HCT116 (cell line): ENCODE data around the gene ASRGL1. TPM values are rescaled to one million over a fixed set of nuclear protein-coding genes. Genes with fewer than 3 reads are reported as not detected.

ENCODE experiments used
- ATAC-seq: fragments of 200-7000 bp; cut with Tn5 transposase; 2 replicates; pipeline ENCODE4 v1.9.1; 2020; ENCODE audit warnings: mild to moderate bottlenecking, moderate library complexity
- BruUV-seq: library from RNA; stranded (reverse); fragments of 400-500 nt; replicated peaks from 2 replicates; lab custom pipeline; 2021; lab: Mats Ljungman, UMichigan
- CTCF ChIA-PET: fragments of 300-600 bp; sonication (Branson Sonifier 250); formaldehyde crosslinking; loops from one replicate; lab custom pipeline; 2021; ENCODE audit warnings: antibody characterized with exemption; lab: Charles Lee
- POLR2A ChIA-PET: fragments of 300-600, 350-600 bp; sonication (Branson Sonifier 250); formaldehyde crosslinking; loops from one replicate; lab custom pipeline; 2021; ENCODE audit warnings: antibody characterized with exemption; lab: Charles Lee
- RAD21 ChIA-PET, 2 experiments: fragments of 300-600 bp; sonication (Branson Sonifier 250); formaldehyde crosslinking; loops; one replicate each; lab custom pipeline; 2023; ENCODE audit warnings: low total read pairs in 2 of 2; ENCODE audit not compliant: uncharacterized antibody in 2 of 2, unreplicated experiment in 2 of 2, low non-redundant PET in 1 of 2; lab: Charles Lee
- DNase-seq: peaks from one replicate; pipeline ENCODE4 v3.0.0-alpha.2; 2010; ENCODE audit warnings: low read depth, low spot score
- H2AFZ ChIP-seq: fragments of 200-600 bp; shearing (Covaris generic), sonication (generic); 2 replicates; pipeline ENCODE4 v1.6.1; 2017; ENCODE audit warnings: low read depth, mixed run types, mixed read lengths, antibody characterized with exemption, low read length; ENCODE audit not compliant: poor library complexity, severe bottlenecking
- H3K27ac ChIP-seq: 2 replicates; pipeline ENCODE4 v1.5.1; 2012; ENCODE audit warnings: low read depth, low read length
- H3K27me3 ChIP-seq: fragments of 200-600 bp; sonication (generic); 2 replicates; pipeline ENCODE4 v1.6.1; 2016; ENCODE audit warnings: mixed run types, low read length, mixed read lengths; ENCODE audit not compliant: insufficient read depth
- H3K36me3 ChIP-seq, 2 experiments: fragments of 200-500 bp in 1 of 2; fragments of 200-600 bp in 1 of 2; sonication (Bioruptor generic) in 1 of 2; sonication (generic) in 1 of 2; 2 replicates each; pipeline versions ENCODE4 v1.5.1 to v1.6.1; 2014 to 2016; ENCODE audit warnings: low read length in 2 of 2, inconsistent platforms in 1 of 2, mixed read lengths in 1 of 2, mixed run types in 1 of 2; ENCODE audit not compliant: insufficient read depth in 2 of 2, control insufficient read depth in 1 of 2
- H3K4me1 ChIP-seq, 2 experiments: fragments of 200-600 bp in 1 of 2; sonication (generic) in 1 of 2; 2 replicates each; pipeline versions ENCODE4 v1.5.1 to v1.6.1; 2012 to 2017; ENCODE audit warnings: low read length in 2 of 2, inconsistent platforms in 1 of 2, mild to moderate bottlenecking in 1 of 2, mixed read lengths in 1 of 2, mixed run types in 1 of 2, moderate library complexity in 1 of 2; ENCODE audit not compliant: insufficient read depth in 2 of 2, control insufficient read depth in 1 of 2
- H3K4me2 ChIP-seq: fragments of 200-600 bp; sonication (generic); 2 replicates; pipeline ENCODE4 v1.6.1; 2017; ENCODE audit warnings: mixed run types, low read length, mixed read lengths
- H3K4me3 ChIP-seq, 2 experiments: fragments of 200-600 bp in 1 of 2; sonication (generic) in 1 of 2; replicated peaks in 1 of 2; 2 replicates each; pipeline ENCODE4 v1.5.1; 2011 to 2016; ENCODE audit warnings: low read length in 2 of 2, control low read depth in 1 of 2, low read depth in 1 of 2, mild to moderate bottlenecking in 1 of 2, mixed read lengths in 1 of 2, mixed run types in 1 of 2
- H3K79me2 ChIP-seq: fragments of 200-600 bp; sonication (generic); 2 replicates; pipeline ENCODE4 v1.6.1; 2017; ENCODE audit warnings: mild to moderate bottlenecking, mixed run types, low read length, moderate library complexity, mixed read lengths; ENCODE audit not compliant: insufficient read depth
- H3K9ac ChIP-seq: fragments of 200-600 bp; sonication (generic); 2 replicates; pipeline ENCODE4 v1.6.1; 2016; ENCODE audit warnings: low read length, mixed read lengths
- H3K9me2 ChIP-seq: fragments of 200-600 bp; sonication (generic), shearing (Covaris generic); 2 replicates; pipeline ENCODE4 v1.6.1; 2017; ENCODE audit warnings: mixed run types, mild to moderate bottlenecking, moderate library complexity; ENCODE audit not compliant: insufficient read depth
- H3K9me3 ChIP-seq, 2 experiments: fragments of 200-500 bp in 1 of 2; fragments of 200-600 bp in 1 of 2; sonication (Bioruptor generic) in 1 of 2; sonication (generic) in 1 of 2; 2 replicates each; pipeline ENCODE4 v1.6.1; 2014 to 2017; ENCODE audit warnings: low read length in 2 of 2, mixed read lengths in 2 of 2, inconsistent platforms in 1 of 2, low read depth in 1 of 2, mild to moderate bottlenecking in 1 of 2, mixed run types in 1 of 2, moderate library complexity in 1 of 2; ENCODE audit not compliant: control insufficient read depth in 1 of 2, insufficient read depth in 1 of 2
- H4K20me1 ChIP-seq: fragments of 200-600 bp; sonication (generic), shearing (Covaris generic); 2 replicates; pipeline ENCODE4 v1.6.1; 2017; ENCODE audit warnings: mixed run types, mild to moderate bottlenecking, moderate library complexity; ENCODE audit not compliant: insufficient read depth
- CBX3 ChIP-seq: IDR thresholded peaks from 2 replicates; pipeline ENCODE4 v1.6.1; 2012; ENCODE audit warnings: low read depth
- CTCF ChIP-seq, 3 experiments: fragments of 200-600 bp in 1 of 3; sonication (generic) in 1 of 3; IDR thresholded peaks in 2 of 3; conservative IDR thresholded peaks in 1 of 3; 2 replicates each; pipeline ENCODE4 v1.5.1; 2012 to 2017; ENCODE audit warnings: low read depth in 2 of 3, low read length in 2 of 3, antibody characterized with exemption in 1 of 3, borderline replicate concordance in 1 of 3, control low read depth in 1 of 3, mild to moderate bottlenecking in 1 of 3, mixed read lengths in 1 of 3, mixed run types in 1 of 3, moderate library complexity in 1 of 3; ENCODE audit not compliant: insufficient read depth in 1 of 3
- EGR1 ChIP-seq: IDR thresholded peaks from 2 replicates; pipeline ENCODE4 v1.6.1; 2012; ENCODE audit warnings: low read depth
- FOSL1 ChIP-seq: IDR thresholded peaks from 2 replicates; pipeline ENCODE4 v1.6.1; 2012; ENCODE audit warnings: low read depth
- SIN3A ChIP-seq: IDR thresholded peaks from 2 replicates; pipeline ENCODE4 v1.6.1; 2012; ENCODE audit warnings: low read depth
- YY1 ChIP-seq: IDR thresholded peaks from 2 replicates; pipeline ENCODE4 v1.6.1; 2011; ENCODE audit warnings: low read length, low read depth, moderate library complexity, mild to moderate bottlenecking; ENCODE audit not compliant: insufficient replicate concordance; ENCODE audit errors: extremely low read depth
- ZFX ChIP-seq: fragments of 450-650 bp; IDR thresholded peaks from 2 replicates; pipeline ENCODE4 v1.6.1; 2017
- ZNF274 ChIP-seq: fragments of 200-500 bp; sonication (Bioruptor generic); IDR thresholded peaks from 2 replicates; pipeline ENCODE4 v1.6.1; 2014; ENCODE audit warnings: mild to moderate bottlenecking, low read depth, low read length, inconsistent platforms
- intact Hi-C: fragments of 100-400 bp; cut with micrococcal nuclease; formaldehyde crosslinking; loops from 2 replicates; pipeline ENCODE4 v1.10.0; 2022
- total RNA-seq: library from RNA; stranded (reverse); gene quantifications from one replicate; pipeline ENCODE4 v1.2.1, GENCODE V29; 2021; ENCODE audit not compliant: unreplicated experiment
- TF ChIP-seq, protein P1 (sequence below): IDR thresholded peaks from 2 replicates; pipeline ENCODE4 v1.6.1; 2011; ENCODE audit warnings: mild to moderate bottlenecking, low read length, moderate library complexity; ENCODE audit not compliant: insufficient replicate concordance; ENCODE audit errors: extremely low read depth
- TF ChIP-seq, protein P2 (sequence below): IDR thresholded peaks from 2 replicates; pipeline ENCODE4 v1.6.1; 2012
- TF ChIP-seq, protein P3 (sequence below): IDR thresholded peaks from 2 replicates; pipeline ENCODE4 v1.6.1; 2012; ENCODE audit warnings: low read depth

The ASRGL1 gene
- total RNA-seq, 1 experiment from 2014 or later, result 27.6 TPM

DNA sequence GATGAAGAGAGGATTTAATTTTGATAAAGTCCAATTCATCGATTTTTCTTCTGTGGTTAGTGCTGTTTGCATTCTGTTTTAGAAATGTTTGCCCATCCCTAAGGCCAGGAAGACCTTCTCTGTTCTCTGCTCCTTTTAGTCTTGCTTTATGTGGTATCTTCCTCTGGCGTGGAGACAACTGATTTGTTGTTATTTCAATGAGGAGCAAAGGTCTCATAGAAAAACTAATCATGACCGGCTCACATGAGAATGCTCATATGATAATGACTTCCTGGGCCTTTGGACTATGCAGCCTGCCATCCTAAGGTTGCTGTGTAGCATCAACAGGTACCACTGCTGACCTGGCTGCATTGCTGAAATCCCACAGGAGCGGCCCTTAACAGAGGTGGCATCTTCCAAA lies 101.4 kb downstream of the ASRGL1 start (continued):
- TF ChIP-seq, protein P1, sequence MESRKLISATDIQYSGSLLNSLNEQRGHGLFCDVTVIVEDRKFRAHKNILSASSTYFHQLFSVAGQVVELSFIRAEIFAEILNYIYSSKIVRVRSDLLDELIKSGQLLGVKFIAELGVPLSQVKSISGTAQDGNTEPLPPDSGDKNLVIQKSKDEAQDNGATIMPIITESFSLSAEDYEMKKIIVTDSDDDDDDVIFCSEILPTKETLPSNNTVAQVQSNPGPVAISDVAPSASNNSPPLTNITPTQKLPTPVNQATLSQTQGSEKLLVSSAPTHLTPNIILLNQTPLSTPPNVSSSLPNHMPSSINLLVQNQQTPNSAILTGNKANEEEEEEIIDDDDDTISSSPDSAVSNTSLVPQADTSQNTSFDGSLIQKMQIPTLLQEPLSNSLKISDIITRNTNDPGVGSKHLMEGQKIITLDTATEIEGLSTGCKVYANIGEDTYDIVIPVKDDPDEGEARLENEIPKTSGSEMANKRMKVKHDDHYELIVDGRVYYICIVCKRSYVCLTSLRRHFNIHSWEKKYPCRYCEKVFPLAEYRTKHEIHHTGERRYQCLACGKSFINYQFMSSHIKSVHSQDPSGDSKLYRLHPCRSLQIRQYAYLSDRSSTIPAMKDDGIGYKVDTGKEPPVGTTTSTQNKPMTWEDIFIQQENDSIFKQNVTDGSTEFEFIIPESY, result no peak

DNA sequence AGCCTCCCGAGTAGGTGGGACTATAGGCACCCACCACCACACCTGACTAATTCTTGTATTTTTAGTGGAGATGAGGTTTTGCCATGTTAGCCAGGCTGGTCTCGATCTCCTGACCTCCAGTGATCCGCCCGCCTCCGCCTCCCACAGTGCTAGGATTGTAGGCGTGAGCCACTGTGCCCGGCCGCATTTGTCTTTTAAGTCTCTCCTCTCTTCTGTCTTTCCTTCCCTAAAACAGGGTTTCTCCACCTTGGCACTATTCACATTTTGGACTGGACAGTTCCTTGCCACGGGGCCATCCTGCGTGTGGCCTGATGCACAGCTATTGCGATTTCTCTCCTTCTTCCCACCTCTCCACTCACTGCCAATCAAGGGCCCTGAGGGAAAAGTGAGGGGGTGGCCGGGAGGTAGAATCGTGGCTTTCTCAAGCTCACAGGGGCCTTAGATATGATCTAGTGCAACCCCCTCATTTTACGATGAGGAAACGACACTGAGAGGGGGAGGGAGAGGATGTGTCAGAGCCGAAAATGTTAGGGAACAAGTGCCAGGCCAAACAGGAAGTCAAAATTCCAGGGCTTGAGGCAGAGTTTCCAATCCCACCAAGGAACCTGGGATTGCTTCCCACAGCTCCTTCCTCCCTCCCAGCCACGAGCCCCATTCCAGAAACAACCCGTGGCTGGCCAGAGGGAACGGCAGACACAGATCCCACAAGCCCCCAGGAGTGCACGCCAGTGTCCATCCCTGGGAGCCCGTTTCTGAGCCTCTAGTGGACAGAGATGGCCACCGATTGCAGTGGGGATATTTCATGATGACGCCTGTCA lies 102.7 kb downstream of the ASRGL1 start:
- no peak overlapping the region for H3K27ac ChIP-seq
- no peaks in the 10 kb centered on the region for H4K20me1 ChIP-seq
- no peaks in the 10 kb centered on the region for H3K9me3 ChIP-seq
- DNase-seq (no peak), ATAC-seq (no peak)
- no peaks in the 10 kb centered on the region for H3K27me3 ChIP-seq
- intact Hi-C loops, result no loop called here
- H3K4me3 ChIP-seq, result no peak overlapping the region
- no TSS peak for BruUV-seq
- no peaks in the 10 kb centered on the region for H3K36me3 ChIP-seq
- H3K79me2 ChIP-seq, result no peaks in the 10 kb centered on the region
- no peaks in the 10 kb centered on the region for H3K9me2 ChIP-seq
- peaks cover 4 to 7% of the 10 kb centered on the region in 2 experiments; a peak in 3 of 4 replicates for H3K4me1 ChIP-seq
- H2AFZ ChIP-seq, result no peak overlapping the region
- peak overlapping the region; percentile 8 for H3K4me2 ChIP-seq
- ChIA-PET RAD21 (no interaction called here), CTCF (interaction anchor here (1.1 to 1.3 kb wide), 2 partner anchors 9 to 15 kb away, joined by 5 read pairs; no protein-coding TSS in a partner anchor), POLR2A (interaction anchor here (1.1 kb wide), 1 partner anchor 9 kb away, joined by 3 read pairs; no protein-coding TSS in a partner anchor)
- no peak overlapping the region for H3K9ac ChIP-seq
- TF ChIP-seq YY1 (no peak), SIN3A (no peak), FOSL1 (no peak), CTCF (IDR thresholded peaks at IDR 0.05 in 2 of 3, conservative IDR thresholded peaks at IDR 0.05 in 1 of 3; ENCODE audit: borderline replicate concordance in 1 of 3, insufficient read depth in 1 of 3, low read depth in 2 of 3, low read length in 2 of 3) (no peak), EGR1 (no peak), ZFX (no peak), ZNF274 (no peak), CBX3 (no peak)
- TF ChIP-seq, protein P1, result no peak
- TF ChIP-seq, protein P2, sequence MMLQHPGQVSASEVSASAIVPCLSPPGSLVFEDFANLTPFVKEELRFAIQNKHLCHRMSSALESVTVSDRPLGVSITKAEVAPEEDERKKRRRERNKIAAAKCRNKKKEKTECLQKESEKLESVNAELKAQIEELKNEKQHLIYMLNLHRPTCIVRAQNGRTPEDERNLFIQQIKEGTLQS, result no peak
- TF ChIP-seq, protein P3, sequence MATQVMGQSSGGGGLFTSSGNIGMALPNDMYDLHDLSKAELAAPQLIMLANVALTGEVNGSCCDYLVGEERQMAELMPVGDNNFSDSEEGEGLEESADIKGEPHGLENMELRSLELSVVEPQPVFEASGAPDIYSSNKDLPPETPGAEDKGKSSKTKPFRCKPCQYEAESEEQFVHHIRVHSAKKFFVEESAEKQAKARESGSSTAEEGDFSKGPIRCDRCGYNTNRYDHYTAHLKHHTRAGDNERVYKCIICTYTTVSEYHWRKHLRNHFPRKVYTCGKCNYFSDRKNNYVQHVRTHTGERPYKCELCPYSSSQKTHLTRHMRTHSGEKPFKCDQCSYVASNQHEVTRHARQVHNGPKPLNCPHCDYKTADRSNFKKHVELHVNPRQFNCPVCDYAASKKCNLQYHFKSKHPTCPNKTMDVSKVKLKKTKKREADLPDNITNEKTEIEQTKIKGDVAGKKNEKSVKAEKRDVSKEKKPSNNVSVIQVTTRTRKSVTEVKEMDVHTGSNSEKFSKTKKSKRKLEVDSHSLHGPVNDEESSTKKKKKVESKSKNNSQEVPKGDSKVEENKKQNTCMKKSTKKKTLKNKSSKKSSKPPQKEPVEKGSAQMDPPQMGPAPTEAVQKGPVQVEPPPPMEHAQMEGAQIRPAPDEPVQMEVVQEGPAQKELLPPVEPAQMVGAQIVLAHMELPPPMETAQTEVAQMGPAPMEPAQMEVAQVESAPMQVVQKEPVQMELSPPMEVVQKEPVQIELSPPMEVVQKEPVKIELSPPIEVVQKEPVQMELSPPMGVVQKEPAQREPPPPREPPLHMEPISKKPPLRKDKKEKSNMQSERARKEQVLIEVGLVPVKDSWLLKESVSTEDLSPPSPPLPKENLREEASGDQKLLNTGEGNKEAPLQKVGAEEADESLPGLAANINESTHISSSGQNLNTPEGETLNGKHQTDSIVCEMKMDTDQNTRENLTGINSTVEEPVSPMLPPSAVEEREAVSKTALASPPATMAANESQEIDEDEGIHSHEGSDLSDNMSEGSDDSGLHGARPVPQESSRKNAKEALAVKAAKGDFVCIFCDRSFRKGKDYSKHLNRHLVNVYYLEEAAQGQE, result no peak
